GM13977 (cell line): ENCODE measurements around the gene TMEM222.
"Not testable (repeated sequence)": the region's sequence is repeated elsewhere in the genome, so short reads cannot be mapped to it uniquely, and the experiment has no call there.

ENCODE experiments used
- DNase-seq: peaks from one replicate; pipeline ENCODE4 v3.0.0; 2012; ENCODE audit warnings: low spot score
- CTCF ChIP-seq: IDR thresholded peaks from 2 replicates; pipeline ENCODE4 v1.5.1; 2012; ENCODE audit warnings: mild to moderate bottlenecking, control low read depth; ENCODE audit not compliant: insufficient read depth; ENCODE audit errors: extremely low read depth, missing control alignments
- in situ Hi-C: fragments of 300-500 bp; cut with MboI; formaldehyde crosslinking; loops from one replicate; pipeline ENCODE4 v1.12.0; 2022; ENCODE audit warnings: low sequenced_read_pairs, low pct_unique_long_range_greater_than_20kb, mixed read lengths, inconsistent platforms; ENCODE audit not compliant: unreplicated experiment

TMEM222 gene

GRCh38 chr1:27321813-27322568 is at the start of gene TMEM222:
Gene TMEM222 (plus strand): TSS chr1:27322163. CDS start chr1:27322198, 35 bp downstream.
- peak; percentile 98 for DNase-seq
- in situ Hi-C loops, result no loop called here
- no peak for TF ChIP-seq CTCF

- DNase-seq, result no peak
- in situ Hi-C loops, result no loop called here
- TF ChIP-seq CTCF, result no peak
Measured at GRCh38 chr1:27274204-27274603, 47.8 kb upstream of the TMEM222 start.

GRCh38 chr1:27275696-27276095 is 46.3 kb upstream of the TMEM222 start:
- no peak for TF ChIP-seq CTCF
- in situ Hi-C loops, result no loop called here
- no peak for DNase-seq

- peak; percentile 80 for TF ChIP-seq CTCF
- in situ Hi-C loops, result loop anchor here (5.0 kb wide), 2 partner anchors 87 to 182 kb away; no protein-coding TSS in a partner anchor
- peak; percentile 92 for DNase-seq
Measured at GRCh38 chr1:27284425-27285273, 37.3 kb upstream of the TMEM222 start.

- in situ Hi-C loops, result no loop called here
- no peak for DNase-seq
- TF ChIP-seq CTCF, result no peak
Measured at GRCh38 chr1:27285274-27285660, 36.7 kb upstream of the TMEM222 start.

- in situ Hi-C loops, result not testable (repeated sequence)
Measured at GRCh38 chr1:27285821-27286220, 36.1 kb upstream of the TMEM222 start.

GRCh38 chr1:27289125-27289524 is 32.8 kb upstream of the TMEM222 start:
- in situ Hi-C loops, DNase-seq: not testable (repeated sequence)

More at GRCh38 chr1:27285821-27286220, 36.1 kb upstream of the TMEM222 start:
- not testable (repeated sequence) for DNase-seq
